HG02938 (cell line): ENCODE measurements around the gene GALR1.
"Not testable (repeated sequence)": the region's sequence is repeated elsewhere in the genome, so short reads cannot be mapped to it uniquely, and the experiment has no call there.

Experiments used
- ATAC-seq: cut with Tn5 transposase; IDR thresholded peaks from one replicate; pipeline ENCODE4 v1.9.1; 2021; ENCODE audit warnings: mild to moderate bottlenecking, moderate library complexity; ENCODE audit not compliant: unreplicated experiment

GALR1 gene

DNA sequence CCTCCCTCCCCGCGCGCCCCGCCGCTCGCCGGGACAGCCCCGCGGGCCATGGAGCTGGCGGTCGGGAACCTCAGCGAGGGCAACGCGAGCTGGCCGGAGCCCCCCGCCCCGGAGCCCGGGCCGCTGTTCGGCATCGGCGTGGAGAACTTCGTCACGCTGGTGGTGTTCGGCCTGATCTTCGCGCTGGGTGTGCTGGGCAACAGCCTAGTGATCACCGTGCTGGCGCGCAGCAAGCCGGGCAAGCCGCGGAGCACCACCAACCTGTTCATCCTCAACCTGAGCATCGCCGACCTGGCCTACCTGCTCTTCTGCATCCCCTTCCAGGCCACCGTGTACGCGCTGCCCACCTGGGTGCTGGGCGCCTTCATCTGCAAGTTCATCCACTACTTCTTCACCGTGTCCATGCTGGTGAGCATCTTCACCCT, 865 bp downstream of the GALR1 start:
- ATAC-seq = no peak

DNA sequence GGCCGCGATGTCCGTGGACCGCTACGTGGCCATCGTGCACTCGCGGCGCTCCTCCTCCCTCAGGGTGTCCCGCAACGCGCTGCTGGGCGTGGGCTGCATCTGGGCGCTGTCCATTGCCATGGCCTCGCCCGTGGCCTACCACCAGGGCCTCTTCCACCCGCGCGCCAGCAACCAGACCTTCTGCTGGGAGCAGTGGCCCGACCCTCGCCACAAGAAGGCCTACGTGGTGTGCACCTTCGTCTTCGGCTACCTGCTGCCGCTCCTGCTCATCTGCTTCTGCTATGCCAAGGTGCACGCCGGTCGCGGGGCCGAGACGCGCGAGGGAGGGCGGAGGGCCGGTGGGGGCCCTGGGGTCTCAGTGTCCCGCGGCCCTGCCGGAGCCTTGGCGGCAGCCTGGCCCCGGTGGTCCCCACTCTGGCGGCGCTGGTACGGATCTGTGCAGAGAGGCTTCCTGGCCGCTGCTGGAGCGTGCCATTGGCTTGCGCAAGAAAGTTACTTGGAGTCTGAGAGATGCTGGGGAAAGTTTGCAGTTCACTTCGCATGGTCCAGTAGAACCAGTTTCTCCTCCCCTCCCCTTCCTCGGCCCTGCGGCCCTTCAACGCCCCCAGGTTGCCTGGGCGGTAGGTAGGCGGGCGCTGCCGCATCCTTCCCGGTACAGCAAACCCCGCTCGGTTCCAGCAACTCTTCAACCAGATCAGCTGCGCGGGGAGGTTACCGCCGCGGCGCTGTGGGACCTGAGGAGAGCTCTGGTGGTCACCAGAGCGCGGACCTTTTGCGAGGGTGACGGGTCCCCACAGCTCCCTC, 1.5 kb downstream of the GALR1 start:
- no peak for ATAC-seq

- no peak for ATAC-seq
These were observed 2.0 kb downstream of the GALR1 start for GRCh38 chr18:77251730-77252050.

- ATAC-seq = no peak
These were observed 5.2 kb downstream of the GALR1 start for GRCh38 chr18:77254711-77255405.

- no peak for ATAC-seq
These were observed 5.9 kb downstream of the GALR1 start for GRCh38 chr18:77255426-77256105.

- ATAC-seq = no peak
These were observed 13.2 kb downstream of the GALR1 start for GRCh38 chr18:77262643-77263465.

DNA sequence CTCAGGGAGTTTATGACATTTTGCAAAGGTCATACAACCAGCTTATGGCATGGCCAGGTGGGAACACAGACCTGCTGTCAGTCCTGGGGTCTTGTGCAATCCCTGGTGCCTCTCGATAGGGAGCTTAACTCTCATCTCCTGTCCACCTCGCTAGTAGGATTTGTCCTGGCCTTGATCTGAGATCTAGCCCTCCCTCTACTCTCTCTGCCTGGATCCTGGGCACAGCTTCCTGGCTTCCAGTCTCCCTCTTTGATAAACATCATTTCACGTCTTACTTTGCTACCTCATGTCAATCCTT, 13.8 kb downstream of the GALR1 start:
- no peak for ATAC-seq

GRCh38 chr18:77267969-77268368, 18.3 kb downstream of the GALR1 start:
- no peak for ATAC-seq

GRCh38 chr18:77268456-77268855, 18.8 kb downstream of the GALR1 start:
- ATAC-seq = no peak

GRCh38 chr18:77271576-77272481, 22.2 kb downstream of the GALR1 start:
- ATAC-seq = no peak

GRCh38 chr18:77290841-77291240, 41.2 kb downstream of the GALR1 start:
- ATAC-seq = not testable (repeated sequence)

DNA sequence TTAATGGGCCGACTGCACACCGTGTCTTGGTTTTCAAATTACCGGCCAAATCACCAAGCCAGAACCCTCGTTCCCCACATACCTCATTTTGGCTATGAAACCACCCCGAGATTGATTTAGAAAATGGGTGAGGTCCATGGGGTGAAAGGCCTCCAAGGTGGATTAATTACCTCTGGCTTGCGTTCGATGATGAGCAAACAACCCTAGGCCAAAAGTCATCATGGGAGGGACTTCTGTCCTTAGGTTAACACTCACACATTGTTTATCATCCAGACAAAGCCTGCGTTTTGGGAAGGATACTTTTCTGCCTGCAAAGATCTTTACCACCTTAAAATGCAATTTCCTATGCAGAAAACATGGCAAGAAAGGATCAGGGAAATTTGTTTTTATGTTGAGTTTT, 48.5 kb downstream of the GALR1 start:
- ATAC-seq = no peak

DNA sequence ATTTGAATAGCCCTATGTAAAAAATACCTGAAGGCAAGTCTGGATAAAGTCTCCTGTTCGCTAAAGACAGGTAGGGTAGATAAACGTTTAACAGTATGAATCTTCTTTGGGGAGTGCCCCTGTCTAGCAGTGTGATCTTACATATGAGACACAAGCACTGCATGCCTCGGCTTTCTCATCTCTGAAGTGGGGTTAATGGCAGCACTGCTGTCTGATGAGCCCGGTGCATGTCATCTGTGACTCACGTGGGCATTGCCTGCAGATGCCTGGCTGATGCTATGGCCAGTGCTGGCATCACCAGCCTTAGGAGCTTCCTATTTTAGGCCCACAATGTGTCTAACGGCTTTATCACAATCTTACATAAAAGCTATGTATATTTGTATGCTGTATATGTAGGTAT, 50.1 kb downstream of the GALR1 start:
- ATAC-seq = no peak

GRCh38 chr18:77300579-77300978, 50.9 kb downstream of the GALR1 start:
- ATAC-seq = no peak

- ATAC-seq = no peak
These were observed 54.6 kb downstream of the GALR1 start for GRCh38 chr18:77304268-77304667.

DNA sequence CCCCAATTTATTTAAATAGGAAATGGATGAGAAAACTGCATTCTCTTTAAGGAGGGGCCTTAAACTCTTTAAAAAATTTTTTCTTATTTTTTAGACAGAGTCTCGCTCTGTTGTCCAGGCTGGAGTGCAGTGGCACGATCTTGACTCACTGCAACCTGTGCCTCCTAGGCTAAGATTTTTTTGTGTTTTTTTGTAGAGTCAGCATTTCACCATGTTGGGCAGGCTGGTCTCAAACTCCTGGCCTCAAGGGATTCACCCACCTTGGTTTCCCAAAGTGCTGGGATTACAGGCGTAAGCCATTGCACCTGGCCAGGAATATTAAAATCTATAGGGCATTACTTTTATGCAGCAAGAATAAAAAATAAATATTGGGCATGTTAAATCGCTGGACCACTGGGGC, 56.0 kb downstream of the GALR1 start:
- no peak for ATAC-seq

GRCh38 chr18:77308216-77308615, 58.6 kb downstream of the GALR1 start:
- ATAC-seq = no peak

GRCh38 chr18:77314511-77314910, 64.9 kb downstream of the GALR1 start:
- ATAC-seq = no peak

GRCh38 chr18:77314952-77315351, 65.3 kb downstream of the GALR1 start:
- no peak for ATAC-seq

DNA sequence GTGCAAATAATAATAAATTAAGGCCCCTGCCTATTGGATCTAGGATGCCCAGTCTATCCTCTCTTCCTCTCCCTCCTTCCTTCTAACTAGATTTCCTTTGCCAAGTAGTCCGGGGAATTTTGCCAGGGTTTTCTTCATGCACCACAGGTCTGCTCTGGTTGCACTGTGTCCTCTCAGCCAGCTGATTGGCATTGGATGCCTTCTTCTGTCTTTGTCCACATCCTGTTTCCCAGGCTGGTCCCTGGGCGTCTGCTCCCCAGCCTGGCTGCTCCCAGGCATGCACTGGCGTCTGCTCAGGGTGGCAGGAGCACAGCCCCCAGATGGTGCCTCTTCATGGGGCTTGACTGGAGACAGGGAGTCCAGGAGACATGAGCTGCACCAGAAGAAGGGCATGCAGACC, 66.4 kb downstream of the GALR1 start:
- ATAC-seq = no peak
